ENCODE measurements around the gene CACNA1A. TPM values are rescaled to one million over a fixed set of nuclear protein-coding genes. Genes with fewer than 3 reads are reported as not detected.

The CACNA1A gene
- total and polyA plus RNA-seq, 2 of the 13 experiments (the other 11 are each of a cell fraction or from before 2014, with no cell fraction given), result not detected

DNA sequence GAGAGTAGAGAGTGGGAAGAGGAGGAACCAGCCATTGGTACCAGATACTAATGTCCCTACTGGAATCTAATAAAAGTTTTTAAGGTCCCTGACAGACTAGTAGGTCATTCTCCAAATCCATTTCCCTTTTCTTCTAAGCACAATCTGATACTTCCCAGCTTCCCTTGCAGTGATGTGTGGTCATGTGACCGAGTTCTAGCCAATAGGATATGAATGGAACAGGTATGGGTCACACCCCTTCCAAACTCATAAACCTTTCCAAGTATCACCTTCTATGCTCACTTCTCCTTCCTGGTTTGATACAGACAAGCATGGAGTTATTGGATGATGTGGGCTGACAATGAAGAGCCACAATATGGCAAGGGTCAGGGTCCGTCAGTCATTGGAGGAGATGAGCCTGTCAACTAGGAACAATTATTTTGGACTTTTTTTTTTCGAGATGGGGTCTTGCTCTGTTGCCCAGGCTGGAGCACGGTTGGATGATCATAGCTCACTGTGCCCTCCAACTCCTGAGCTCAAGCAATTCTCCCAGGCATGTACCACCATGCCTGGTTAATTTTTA is 54.8 kb downstream of the CACNA1A start:
- TF ChIP-seq TAF15 (IDR thresholded peaks at IDR 0.05; ENCODE audit: low read depth, low read length, poor library complexity, severe bottlenecking), result no peak
- TF ChIP-seq ZNF383 (CRISPR knock-in tag; IDR thresholded peaks at IDR 0.05; ENCODE audit: borderline replicate concordance), result 0 out of 2 replicates have a peak, but pooled peaks have one; percentile 69
- TF ChIP-seq MIER2 (CRISPR knock-in tag; IDR thresholded peaks at IDR 0.05), result no peak
- TF ChIP-seq, protein P1, sequence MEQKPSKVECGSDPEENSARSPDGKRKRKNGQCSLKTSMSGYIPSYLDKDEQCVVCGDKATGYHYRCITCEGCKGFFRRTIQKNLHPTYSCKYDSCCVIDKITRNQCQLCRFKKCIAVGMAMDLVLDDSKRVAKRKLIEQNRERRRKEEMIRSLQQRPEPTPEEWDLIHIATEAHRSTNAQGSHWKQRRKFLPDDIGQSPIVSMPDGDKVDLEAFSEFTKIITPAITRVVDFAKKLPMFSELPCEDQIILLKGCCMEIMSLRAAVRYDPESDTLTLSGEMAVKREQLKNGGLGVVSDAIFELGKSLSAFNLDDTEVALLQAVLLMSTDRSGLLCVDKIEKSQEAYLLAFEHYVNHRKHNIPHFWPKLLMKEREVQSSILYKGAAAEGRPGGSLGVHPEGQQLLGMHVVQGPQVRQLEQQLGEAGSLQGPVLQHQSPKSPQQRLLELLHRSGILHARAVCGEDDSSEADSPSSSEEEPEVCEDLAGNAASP (CRISPR knock-in tag; IDR thresholded peaks at IDR 0.05; ENCODE audit: borderline replicate concordance), result no peak
- DNase-seq (ENCODE audit: low spot score), result no peak
- Histone ChIP-seq H3K4me1 (ENCODE audit: insufficient read depth, low read length) (no peaks in the 10 kb centered on the region), H3K4me2 (ENCODE audit: low read depth, low read length) (no peak overlapping the region), H2AFZ (ENCODE audit: low read length) (no peak overlapping the region), H3K27ac (ENCODE audit: extremely low read length, insufficient read depth, low read length) (no peak overlapping the region), H3K9me3 (ENCODE audit: low read length) (peaks cover 14% of the 10 kb centered on the region; the same call in 1 of the 2 replicates), H3K27me3 (ENCODE audit: control insufficient read depth in 1 of 2, insufficient read depth in 2 of 2, low read length in 2 of 2) (no peaks in the 10 kb centered on the region), H3K79me2 (ENCODE audit: insufficient read depth, low read length) (no peaks in the 10 kb centered on the region), H3K4me3 (replicated peaks in 1 of 3; ENCODE audit: insufficient read depth in 1 of 3, low read depth in 2 of 3, low read length in 3 of 3) (no peak overlapping the region), H3K36me3 (replicated peaks in 1 of 2; ENCODE audit: control insufficient read depth in 1 of 2, insufficient read depth in 2 of 2, low read length in 2 of 2) (no peaks in the 10 kb centered on the region), H3K9ac (ENCODE audit: insufficient read depth, low read depth, low read length) (no peak overlapping the region), H4K20me1 (ENCODE audit: insufficient read depth, low read length) (no peaks in the 10 kb centered on the region)
- BruUV-seq (replicated peaks), result no TSS peak
- intact Hi-C loops (cut with micrococcal nuclease; ENCODE audit: unreplicated experiment), result no loop called here
- no peak for FAIRE-seq
- POLR2A ChIA-PET, result no interaction called here
- CTCF ChIA-PET (ENCODE audit: low intra/inter-chr PET ratio, low total read pairs), result no interaction called here
- in situ Hi-C loops (cut with HindIII; ENCODE audit: extremely low pct_ligation_motif_present, low pct_unique_long_range_greater_than_20kb), result no loop called here
- no peak for ATAC-seq
- 16% methylated on average over 4 of the region's 4 CpGs for WGBS (ENCODE audit: low lambda C conversion rate)

DNA sequence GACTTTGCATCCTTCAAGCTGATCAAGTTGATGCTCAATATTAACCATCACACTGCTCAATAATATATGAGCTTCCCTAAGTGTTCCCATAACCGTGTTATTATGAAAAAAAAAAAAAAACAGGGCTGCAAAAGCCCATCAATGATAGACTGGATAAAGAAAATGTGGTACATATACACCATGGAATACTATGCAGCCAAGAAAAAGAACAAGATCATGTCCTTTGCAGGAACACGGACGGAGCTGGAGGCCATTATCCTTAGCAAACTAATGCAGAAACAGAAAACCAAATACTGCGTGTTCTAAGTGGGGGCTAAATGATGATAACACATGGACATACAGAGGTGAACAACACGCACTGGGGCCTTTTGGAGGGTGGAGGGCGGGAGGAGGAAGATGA is 58.3 kb downstream of the CACNA1A start:
- ChIA-PET CTCF (ENCODE audit: low intra/inter-chr PET ratio, low total read pairs) (no interaction called here), POLR2A (no interaction called here)
- Histone ChIP-seq H3K4me2 (ENCODE audit: low read depth, low read length) (no peak overlapping the region), H3K27me3 (ENCODE audit: control insufficient read depth in 1 of 2, insufficient read depth in 2 of 2, low read length in 2 of 2) (no peaks in the 10 kb centered on the region), H4K20me1 (ENCODE audit: insufficient read depth, low read length) (no peaks in the 10 kb centered on the region), H3K4me3 (replicated peaks in 1 of 3; ENCODE audit: insufficient read depth in 1 of 3, low read depth in 2 of 3, low read length in 3 of 3) (no peak overlapping the region), H3K9ac (ENCODE audit: insufficient read depth, low read depth, low read length) (no peak overlapping the region), H3K79me2 (ENCODE audit: insufficient read depth, low read length) (no peaks in the 10 kb centered on the region), H3K27ac (ENCODE audit: extremely low read length, insufficient read depth, low read length) (no peak overlapping the region), H3K4me1 (ENCODE audit: insufficient read depth, low read length) (no peaks in the 10 kb centered on the region), H3K9me3 (ENCODE audit: low read length) (peaks cover 14% of the 10 kb centered on the region; the same call in 1 of the 2 replicates), H2AFZ (ENCODE audit: low read length) (no peak overlapping the region), H3K36me3 (replicated peaks in 1 of 2; ENCODE audit: control insufficient read depth in 1 of 2, insufficient read depth in 2 of 2, low read length in 2 of 2) (no peaks in the 10 kb centered on the region)
- no TSS peak for BruUV-seq (replicated peaks)
- ATAC-seq (no peak), DNase-seq (ENCODE audit: low spot score) (no peak), FAIRE-seq (no peak)
- intact Hi-C loops (cut with micrococcal nuclease; ENCODE audit: unreplicated experiment), result no loop called here
- in situ Hi-C loops (cut with HindIII; ENCODE audit: extremely low pct_ligation_motif_present, low pct_unique_long_range_greater_than_20kb), result no loop called here
- WGBS (ENCODE audit: low lambda C conversion rate), result 10% methylated on average over 6 of the region's 6 CpGs
- TF ChIP-seq NR2C2 (CRISPR knock-in tag; IDR thresholded peaks at IDR 0.05; ENCODE audit: borderline replicate concordance), result no peak
- no peak for TF ChIP-seq NFATC3 (CRISPR knock-in tag; IDR thresholded peaks at IDR 0.05)
- no peak for TF ChIP-seq ZNF552 (CRISPR knock-in tag; IDR thresholded peaks at IDR 0.05; ENCODE audit: borderline replicate concordance)
- TF ChIP-seq, protein P2, sequence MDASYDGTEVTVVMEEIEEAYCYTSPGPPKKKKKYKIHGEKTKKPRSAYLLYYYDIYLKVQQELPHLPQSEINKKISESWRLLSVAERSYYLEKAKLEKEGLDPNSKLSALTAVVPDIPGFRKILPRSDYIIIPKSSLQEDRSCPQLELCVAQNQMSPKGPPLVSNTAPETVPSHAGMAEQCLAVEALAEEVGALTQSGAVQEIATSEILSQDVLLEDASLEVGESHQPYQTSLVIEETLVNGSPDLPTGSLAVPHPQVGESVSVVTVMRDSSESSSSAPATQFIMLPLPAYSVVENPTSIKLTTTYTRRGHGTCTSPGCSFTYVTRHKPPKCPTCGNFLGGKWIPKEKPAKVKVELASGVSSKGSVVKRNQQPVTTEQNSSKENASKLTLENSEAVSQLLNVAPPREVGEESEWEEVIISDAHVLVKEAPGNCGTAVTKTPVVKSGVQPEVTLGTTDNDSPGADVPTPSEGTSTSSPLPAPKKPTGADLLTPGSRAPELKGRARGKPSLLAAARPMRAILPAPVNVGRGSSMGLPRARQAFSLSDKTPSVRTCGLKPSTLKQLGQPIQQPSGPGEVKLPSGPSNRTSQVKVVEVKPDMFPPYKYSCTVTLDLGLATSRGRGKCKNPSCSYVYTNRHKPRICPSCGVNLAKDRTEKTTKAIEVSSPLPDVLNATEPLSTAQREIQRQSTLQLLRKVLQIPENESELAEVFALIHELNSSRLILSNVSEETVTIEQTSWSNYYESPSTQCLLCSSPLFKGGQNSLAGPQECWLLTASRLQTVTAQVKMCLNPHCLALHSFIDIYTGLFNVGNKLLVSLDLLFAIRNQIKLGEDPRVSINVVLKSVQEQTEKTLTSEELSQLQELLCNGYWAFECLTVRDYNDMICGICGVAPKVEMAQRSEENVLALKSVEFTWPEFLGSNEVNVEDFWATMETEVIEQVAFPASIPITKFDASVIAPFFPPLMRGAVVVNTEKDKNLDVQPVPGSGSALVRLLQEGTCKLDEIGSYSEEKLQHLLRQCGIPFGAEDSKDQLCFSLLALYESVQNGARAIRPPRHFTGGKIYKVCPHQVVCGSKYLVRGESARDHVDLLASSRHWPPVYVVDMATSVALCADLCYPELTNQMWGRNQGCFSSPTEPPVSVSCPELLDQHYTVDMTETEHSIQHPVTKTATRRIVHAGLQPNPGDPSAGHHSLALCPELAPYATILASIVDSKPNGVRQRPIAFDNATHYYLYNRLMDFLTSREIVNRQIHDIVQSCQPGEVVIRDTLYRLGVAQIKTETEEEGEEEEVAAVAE (CRISPR knock-in tag; IDR thresholded peaks at IDR 0.05; ENCODE audit: borderline replicate concordance), result no peak
- no peak for TF ChIP-seq MAFF (IDR thresholded peaks at IDR 0.05; ENCODE audit: low read depth, low read length)

Data from HepG2 (cell line).